Pericardium fibroblast (primary cell): ENCODE measurements around the gene NIPAL1. TPM values are rescaled to one million over a fixed set of nuclear protein-coding genes. Genes with fewer than 3 reads are reported as not detected.

Experiments
- total RNA-seq: library from RNA; depleted of rRNA; stranded (reverse); fragments of >200 nt; gene quantifications from 2 replicates; pipeline ENCODE4 v1.2.3, GENCODE V29; 2015

Gene NIPAL1
- total RNA-seq: under 0.01 TPM in 1 of 2 replicates, not detected in the other

DNA sequence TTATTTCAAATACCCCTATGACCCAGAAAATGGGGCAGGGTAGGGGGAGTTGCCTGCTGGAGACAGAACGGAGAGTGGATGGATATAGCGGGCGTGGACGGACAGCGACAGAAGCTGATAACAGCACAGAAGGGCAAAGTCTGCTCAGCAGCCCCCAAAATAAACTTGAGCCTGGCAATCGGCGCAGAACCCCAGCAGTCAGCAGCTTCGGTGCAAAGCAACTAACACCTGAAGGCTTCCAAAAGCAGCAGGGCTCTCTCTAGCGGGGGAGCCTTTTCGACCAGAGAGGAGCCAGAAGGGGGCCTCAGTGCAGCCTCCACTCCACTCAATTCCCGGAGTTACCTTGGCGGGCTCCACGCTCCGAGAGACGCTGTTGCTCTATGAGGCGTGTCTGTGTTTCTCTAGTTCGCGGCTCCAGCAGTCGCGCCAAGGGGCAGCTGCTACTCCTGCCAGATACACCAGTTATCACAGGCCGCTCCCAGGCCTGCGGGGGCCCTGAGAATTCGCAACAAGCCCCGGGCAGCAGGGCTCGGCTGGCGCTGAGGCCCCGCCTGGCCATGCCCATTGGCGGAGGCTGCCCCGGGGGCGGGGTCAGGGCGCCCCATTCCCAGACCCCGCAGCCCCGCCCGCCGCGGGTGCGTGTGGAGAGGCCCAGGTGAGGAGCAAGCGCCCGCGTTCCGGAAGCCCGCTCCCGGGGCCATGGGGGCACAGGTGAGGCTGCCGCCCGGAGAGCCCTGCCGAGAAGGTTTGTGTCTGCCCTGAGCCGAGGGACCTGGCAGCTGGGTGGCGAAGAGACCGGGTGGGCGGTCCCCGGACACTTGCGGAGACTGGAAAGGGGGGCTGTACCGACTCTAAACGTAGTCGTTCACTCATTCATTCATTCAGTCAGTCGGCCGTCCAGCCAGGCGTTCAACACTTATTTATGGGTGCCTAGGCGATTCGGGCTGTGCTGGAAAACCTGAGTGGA lies at the start of gene NIPAL1, which contains the start of gene CNGA1:
TSS of gene NIPAL1 (plus strand) at position 632 of the 967 bp plus-strand sequence. CDS start at position 700, 68 bp downstream.
TSS of gene CNGA1 (minus strand) at position 541 of the 967 bp plus-strand sequence. CDS start 63,992 bp downstream, outside the sequence.

Other genes starting within 250 kb of the NIPAL1 start
- under 0.01 and 0.09 TPM in 2 replicates for gene CORIN, start 178.7 kb upstream of the NIPAL1 start, total RNA-seq
- gene NFXL1, start 102.2 kb upstream of the NIPAL1 start, total RNA-seq: 4.3 and 5.7 TPM in 2 replicates
- gene CNGA1, start 91 bp upstream of the NIPAL1 start, total RNA-seq: not detected in 2 replicates
- gene TXK, start 117.5 kb downstream of the NIPAL1 start, total RNA-seq: not detected in 2 replicates